HepG2 (cell line): ENCODE measurements around the gene TMEM167A. TPM values are rescaled to one million over a fixed set of nuclear protein-coding genes. Genes with fewer than 3 reads are reported as not detected.

Source experiments
- BHLHE40 ChIP-seq: IDR thresholded peaks from 2 replicates; pipeline ENCODE4 v1.6.1; 2011; ENCODE audit warnings: low read length, improper control_type of control experiment
- CCDC6 ChIP-seq: sonication (generic); formaldehyde crosslinking; IDR thresholded peaks from 2 replicates; pipeline ENCODE4 v1.8.1; 2022; ENCODE audit warnings: mild to moderate bottlenecking, missing genetic modification reagents, moderate library complexity
- CEBPG ChIP-seq: IDR thresholded peaks from 2 replicates; pipeline ENCODE4 v1.6.1; 2016
- MAFG ChIP-seq: sonication (generic); formaldehyde crosslinking; IDR thresholded peaks from 2 replicates; pipeline ENCODE4 v1.5.1; 2020; ENCODE audit warnings: mild to moderate bottlenecking, missing genetic modification reagents
- MBNL3 ChIP-seq: fragments of 250-450 bp; sonication (Bioruptor Pico); conservative IDR thresholded peaks from 2 replicates; pipeline ENCODE4 v1.8.0; 2022; ENCODE audit warnings: mild to moderate bottlenecking, inconsistent platforms
- MTA3 ChIP-seq: sonication (generic); formaldehyde crosslinking; IDR thresholded peaks from 2 replicates; pipeline ENCODE4 v1.4.0; 2020; ENCODE audit warnings: missing genetic modification reagents
- PHB2 ChIP-seq: fragments of 450-650 bp; IDR thresholded peaks from 2 replicates; pipeline ENCODE4 v1.6.1; 2018; ENCODE audit not compliant: partially characterized antibody
- RBM39 ChIP-seq: fragments of 200-400 bp; formaldehyde crosslinking; IDR thresholded peaks from one replicate; pipeline ENCODE4 v1.6.1; 2018; ENCODE audit warnings: antibody characterized with exemption, mild to moderate bottlenecking, low read depth, low read length; ENCODE audit not compliant: poor library complexity, severe bottlenecking
- SMARCE1 ChIP-seq: fragments of 450-650 bp; IDR thresholded peaks from 2 replicates; pipeline ENCODE4 v1.6.1; 2017; ENCODE audit warnings: borderline replicate concordance
- SP5 ChIP-seq: IDR thresholded peaks from 2 replicates; pipeline ENCODE4 v1.6.1; 2016; ENCODE audit warnings: low read depth, borderline replicate concordance
- ZFP36L2 ChIP-seq: sonication (generic); formaldehyde crosslinking; IDR thresholded peaks from 2 replicates; pipeline ENCODE4 v1.4.0; 2020; ENCODE audit warnings: missing genetic modification reagents
- ZNF160 ChIP-seq: sonication (generic); formaldehyde crosslinking; IDR thresholded peaks from 2 replicates; pipeline ENCODE4 v1.8.0; 2022; ENCODE audit warnings: mild to moderate bottlenecking, inconsistent platforms, missing genetic modification reagents
- ZNF30 ChIP-seq: sonication (generic); formaldehyde crosslinking; IDR thresholded peaks from 2 replicates; pipeline ENCODE4 v1.5.0; 2020; ENCODE audit warnings: mild to moderate bottlenecking, missing genetic modification reagents
- ZNF367 ChIP-seq: sonication (generic); formaldehyde crosslinking; IDR thresholded peaks from 2 replicates; pipeline ENCODE4 v1.4.0; 2020; ENCODE audit warnings: missing genetic modification reagents, borderline replicate concordance
- ZNF432 ChIP-seq: sonication (generic); formaldehyde crosslinking; IDR thresholded peaks from 2 replicates; pipeline ENCODE4 v1.5.0; 2020; ENCODE audit warnings: missing genetic modification reagents, mild to moderate bottlenecking, borderline replicate concordance
- ZNF556 ChIP-seq: sonication (generic); formaldehyde crosslinking; IDR thresholded peaks from 2 replicates; pipeline ENCODE4 v1.4.0; 2020; ENCODE audit warnings: mild to moderate bottlenecking, missing genetic modification reagents, borderline replicate concordance
- ZNF652 ChIP-seq: IDR thresholded peaks from 2 replicates; pipeline ENCODE4 v1.6.1; 2016; ENCODE audit warnings: low read depth, borderline replicate concordance
- polyA plus RNA-seq, 8 experiments: library from polyadenylated mRNA; depleted of rRNA in 3 of 8; stranded (reverse) in 7 of 8; unstranded in 1 of 8; fragments of >200 nt; fragmentation: Illumina TruSeq in 4 of 8; extraction: Trizol in 4 of 8; gene quantifications; 2 replicates each; pipeline versions ENCODE4 v1.2.1 to v1.2.3, GENCODE V29; 2011 to 2016; ENCODE audit warnings: low read depth in 4 of 8, missing spikeins in 1 of 8, mixed read lengths in 1 of 8; ENCODE audit not compliant: insufficient read depth in 1 of 8
- total RNA-seq, 5 experiments: library from RNA; depleted of rRNA; stranded (reverse); fragments of >200 nt; fragmentation: Illumina TruSeq; extraction: Trizol; gene quantifications; 2 replicates each; pipeline ENCODE4 v1.2.3, GENCODE V29; 2016; ENCODE audit warnings: low read depth in 1 of 5
- TF ChIP-seq, protein P1 (sequence below): sonication (generic); formaldehyde crosslinking; IDR thresholded peaks from 2 replicates; pipeline ENCODE4 v1.8.1; 2023; ENCODE audit warnings: mild to moderate bottlenecking, inconsistent platforms, moderate library complexity, missing genetic modification reagents, borderline replicate concordance
- TF ChIP-seq, protein P2 (sequence below): sonication (generic); formaldehyde crosslinking; IDR thresholded peaks from 2 replicates; pipeline ENCODE4 v1.5.1; 2020; ENCODE audit warnings: mild to moderate bottlenecking, missing genetic modification reagents, moderate library complexity
- TF ChIP-seq, protein P3 (sequence below): sonication (generic); formaldehyde crosslinking; IDR thresholded peaks from 2 replicates; pipeline ENCODE4 v1.5.1; 2020; ENCODE audit warnings: missing genetic modification reagents, mild to moderate bottlenecking, borderline replicate concordance

The TMEM167A gene
- total and polyA plus RNA-seq, 2 of the 13 experiments (the other 11 are each of a cell fraction or from before 2014, with no cell fraction given), result 47.0 to 78.7 TPM

DNA sequence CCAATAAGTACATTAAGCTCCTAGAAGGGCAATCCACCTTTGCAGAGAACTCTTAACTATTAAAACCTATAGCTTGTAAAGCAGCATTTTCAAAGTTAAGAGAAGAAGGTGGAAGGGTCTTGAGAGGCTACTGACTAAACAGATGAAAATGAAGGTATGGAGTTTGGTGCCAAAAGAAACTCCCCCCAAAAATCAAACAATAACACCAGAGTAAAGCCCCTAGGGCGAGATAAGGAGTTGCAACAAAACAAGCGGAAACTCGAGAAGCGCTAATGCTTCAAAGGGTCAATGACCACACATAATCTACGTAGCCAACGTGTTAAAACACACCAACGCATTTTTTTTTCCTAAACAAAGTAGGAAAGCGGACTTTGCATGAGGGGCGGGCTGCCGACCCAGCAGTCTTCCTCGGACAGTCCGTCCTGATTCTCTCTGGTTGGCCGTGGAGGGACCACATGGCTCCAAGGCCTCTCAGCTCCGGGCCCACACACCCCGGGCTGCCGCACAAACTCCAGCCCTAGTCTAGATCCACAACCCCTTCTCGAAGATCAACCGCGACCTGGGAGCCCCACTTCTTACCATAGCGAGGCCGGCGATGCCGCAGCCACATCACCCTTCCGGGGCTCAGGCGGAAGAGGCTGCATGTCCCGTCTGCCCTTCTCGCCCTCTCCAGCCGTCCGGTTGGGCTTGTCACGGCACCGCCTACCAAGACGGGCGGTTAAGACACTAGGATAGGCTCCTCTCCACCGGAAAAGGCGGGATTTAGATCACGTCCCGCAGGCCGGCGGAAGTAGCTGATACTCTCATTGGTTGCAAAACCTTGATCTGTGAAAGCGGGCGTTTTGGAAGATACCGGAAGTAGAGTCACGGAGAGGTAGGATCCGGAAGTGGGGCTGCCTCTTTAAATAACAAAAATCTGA, at the start of gene TMEM167A, which contains the start of gene XRCC4 (continued):
- TF ChIP-seq, protein P1, sequence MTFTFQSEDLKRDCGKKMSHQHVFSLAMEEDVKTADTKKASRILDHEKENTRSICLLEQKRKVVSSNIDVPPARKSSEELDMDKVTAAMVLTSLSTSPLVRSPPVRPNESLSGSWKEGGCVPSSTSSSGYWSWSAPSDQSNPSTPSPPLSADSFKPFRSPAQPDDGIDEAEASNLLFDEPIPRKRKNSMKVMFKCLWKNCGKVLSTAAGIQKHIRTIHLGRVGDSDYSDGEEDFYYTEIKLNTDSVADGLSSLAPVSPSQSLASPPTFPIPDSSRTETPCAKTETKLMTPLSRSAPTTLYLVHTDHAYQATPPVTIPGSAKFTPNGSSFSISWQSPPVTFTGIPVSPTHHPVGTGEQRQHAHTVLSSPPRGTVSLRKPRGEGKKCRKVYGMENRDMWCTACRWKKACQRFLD (CRISPR knock-in tag), result no peak
- TF ChIP-seq CEBPG (peak; percentile 63), ZFP36L2 (CRISPR knock-in tag) (no peak), SMARCE1 (no peak), PHB2 (no peak), ZNF160 (CRISPR knock-in tag) (no peak; the same call in 1 of the 2 replicates), MTA3 (CRISPR knock-in tag) (no peak), ZNF432 (CRISPR knock-in tag) (no peak), ZNF652 (CRISPR knock-in tag) (no peak), MAFG (no peak), RBM39 (peak; percentile 92), CCDC6 (CRISPR knock-in tag) (no peak), BHLHE40 (no peak), ZNF30 (CRISPR knock-in tag) (no peak; the same call in 1 of the 2 replicates), ZNF367 (no peak; the same call in 1 of the 2 replicates), ZNF556 (no peak), MBNL3 (CRISPR knock-in tag) (no peak), SP5 (CRISPR knock-in tag) (no peak)
- TF ChIP-seq, protein P2, sequence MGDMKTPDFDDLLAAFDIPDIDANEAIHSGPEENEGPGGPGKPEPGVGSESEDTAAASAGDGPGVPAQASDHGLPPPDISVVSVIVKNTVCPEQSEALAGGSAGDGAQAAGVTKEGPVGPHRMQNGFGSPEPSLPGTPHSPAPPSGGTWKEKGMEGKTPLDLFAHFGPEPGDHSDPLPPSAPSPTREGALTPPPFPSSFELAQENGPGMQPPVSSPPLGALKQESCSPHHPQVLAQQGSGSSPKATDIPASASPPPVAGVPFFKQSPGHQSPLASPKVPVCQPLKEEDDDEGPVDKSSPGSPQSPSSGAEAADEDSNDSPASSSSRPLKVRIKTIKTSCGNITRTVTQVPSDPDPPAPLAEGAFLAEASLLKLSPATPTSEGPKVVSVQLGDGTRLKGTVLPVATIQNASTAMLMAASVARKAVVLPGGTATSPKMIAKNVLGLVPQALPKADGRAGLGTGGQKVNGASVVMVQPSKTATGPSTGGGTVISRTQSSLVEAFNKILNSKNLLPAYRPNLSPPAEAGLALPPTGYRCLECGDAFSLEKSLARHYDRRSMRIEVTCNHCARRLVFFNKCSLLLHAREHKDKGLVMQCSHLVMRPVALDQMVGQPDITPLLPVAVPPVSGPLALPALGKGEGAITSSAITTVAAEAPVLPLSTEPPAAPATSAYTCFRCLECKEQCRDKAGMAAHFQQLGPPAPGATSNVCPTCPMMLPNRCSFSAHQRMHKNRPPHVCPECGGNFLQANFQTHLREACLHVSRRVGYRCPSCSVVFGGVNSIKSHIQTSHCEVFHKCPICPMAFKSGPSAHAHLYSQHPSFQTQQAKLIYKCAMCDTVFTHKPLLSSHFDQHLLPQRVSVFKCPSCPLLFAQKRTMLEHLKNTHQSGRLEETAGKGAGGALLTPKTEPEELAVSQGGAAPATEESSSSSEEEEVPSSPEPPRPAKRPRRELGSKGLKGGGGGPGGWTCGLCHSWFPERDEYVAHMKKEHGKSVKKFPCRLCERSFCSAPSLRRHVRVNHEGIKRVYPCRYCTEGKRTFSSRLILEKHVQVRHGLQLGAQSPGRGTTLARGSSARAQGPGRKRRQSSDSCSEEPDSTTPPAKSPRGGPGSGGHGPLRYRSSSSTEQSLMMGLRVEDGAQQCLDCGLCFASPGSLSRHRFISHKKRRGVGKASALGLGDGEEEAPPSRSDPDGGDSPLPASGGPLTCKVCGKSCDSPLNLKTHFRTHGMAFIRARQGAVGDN (CRISPR knock-in tag), result peak; percentile 82
- TF ChIP-seq, protein P3, sequence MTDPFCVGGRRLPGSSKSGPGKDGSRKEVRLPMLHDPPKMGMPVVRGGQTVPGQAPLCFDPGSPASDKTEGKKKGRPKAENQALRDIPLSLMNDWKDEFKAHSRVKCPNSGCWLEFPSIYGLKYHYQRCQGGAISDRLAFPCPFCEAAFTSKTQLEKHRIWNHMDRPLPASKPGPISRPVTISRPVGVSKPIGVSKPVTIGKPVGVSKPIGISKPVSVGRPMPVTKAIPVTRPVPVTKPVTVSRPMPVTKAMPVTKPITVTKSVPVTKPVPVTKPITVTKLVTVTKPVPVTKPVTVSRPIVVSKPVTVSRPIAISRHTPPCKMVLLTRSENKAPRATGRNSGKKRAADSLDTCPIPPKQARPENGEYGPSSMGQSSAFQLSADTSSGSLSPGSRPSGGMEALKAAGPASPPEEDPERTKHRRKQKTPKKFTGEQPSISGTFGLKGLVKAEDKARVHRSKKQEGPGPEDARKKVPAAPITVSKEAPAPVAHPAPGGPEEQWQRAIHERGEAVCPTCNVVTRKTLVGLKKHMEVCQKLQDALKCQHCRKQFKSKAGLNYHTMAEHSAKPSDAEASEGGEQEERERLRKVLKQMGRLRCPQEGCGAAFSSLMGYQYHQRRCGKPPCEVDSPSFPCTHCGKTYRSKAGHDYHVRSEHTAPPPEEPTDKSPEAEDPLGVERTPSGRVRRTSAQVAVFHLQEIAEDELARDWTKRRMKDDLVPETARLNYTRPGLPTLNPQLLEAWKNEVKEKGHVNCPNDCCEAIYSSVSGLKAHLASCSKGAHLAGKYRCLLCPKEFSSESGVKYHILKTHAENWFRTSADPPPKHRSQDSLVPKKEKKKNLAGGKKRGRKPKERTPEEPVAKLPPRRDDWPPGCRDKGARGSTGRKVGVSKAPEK (CRISPR knock-in tag), result no peak
